ENCODE data around the gene LY6G5B. TPM values are rescaled to one million over a fixed set of nuclear protein-coding genes. Genes with fewer than 3 reads are reported as not detected.

LY6G5B gene
- total and polyA plus RNA-seq, 2 experiments from 2014 or later: 7.9 to 8.4 TPM

- no peaks in the 10 kb centered on the region for H3K36me3 ChIP-seq (ENCODE audit: insufficient read depth)
- H2AFZ ChIP-seq: no peak overlapping the region
- H4K20me1 ChIP-seq (replicated peaks; ENCODE audit: insufficient read depth): 0 out of 2 replicates have a peak, but pooled peaks cover 3% of the 10 kb centered on the region
- Mint-ChIP-seq H3K9me3 (no peaks in the 10 kb centered on the region), H3K27ac (no peak overlapping the region), H3K36me3 (ENCODE audit: low read depth) (no peaks in the 10 kb centered on the region; the same call in 2 of the 3 replicates), H3K4me1 (peaks cover 13% of the 10 kb centered on the region), H3K4me3 (no peak overlapping the region), H3K27me3 (ENCODE audit: insufficient read depth, low read depth, poor library complexity) (peaks cover 14% of the 10 kb centered on the region)
- H3K27ac ChIP-seq (ENCODE audit: low read depth): no peak overlapping the region
- TF ChIP-seq EZH2phosphoT487 (IDR thresholded peaks at IDR 0.05; ENCODE audit: unreplicated experiment) (no peak), ZNF114 (CRISPR knock-in tag; IDR thresholded peaks at IDR 0.05) (no peak)
- H3K27me3 ChIP-seq (ENCODE audit: insufficient read depth): no peaks in the 10 kb centered on the region
- no peak for DNase-seq (ENCODE audit: low spot score)
- H3K79me2 ChIP-seq (replicated peaks; ENCODE audit: insufficient read depth): peaks cover 13% of the 10 kb centered on the region; the same call in 1 of the 2 replicates
- no peak overlapping the region for H3K4me2 ChIP-seq
- peaks cover 3% of the 10 kb centered on the region; the same call in 1 of the 2 replicates for H3F3A ChIP-seq (replicated peaks; ENCODE audit: low read depth)
- H3K4me1 ChIP-seq (ENCODE audit: insufficient read depth): peaks cover 5% of the 10 kb centered on the region; the same call in 1 of the 2 replicates
- no peak overlapping the region for H3K4me3 ChIP-seq
- no peak for ATAC-seq
- no peaks in the 10 kb centered on the region for H3K9me2 ChIP-seq (ENCODE audit: insufficient read depth)
These were observed 36.2 kb downstream of the LY6G5B start for GRCh38 chr6:31705931-31706330.

DNA sequence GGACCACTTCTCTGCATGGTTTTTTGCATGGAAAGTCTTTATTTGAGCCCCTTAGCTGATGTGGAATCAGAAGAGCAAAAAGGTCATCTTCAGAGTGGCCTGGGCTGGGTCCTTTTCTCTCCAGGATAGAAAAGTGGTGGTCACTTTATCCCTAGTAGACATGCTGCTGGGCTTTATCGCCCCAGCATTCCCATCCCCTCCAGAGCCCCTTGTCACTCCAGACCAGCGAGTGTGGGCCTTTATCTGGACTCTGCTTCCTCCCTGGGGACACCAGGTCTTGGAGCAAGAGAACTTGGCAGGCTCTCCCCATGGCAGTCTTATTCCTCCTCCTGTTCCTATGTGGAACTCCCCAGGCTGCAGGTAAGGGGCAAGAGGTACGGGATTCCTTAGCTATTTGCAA lies 36.8 kb downstream of the LY6G5B start, which contains the start of gene LY6G6F:
LY6G6F (plus strand) TSS at position 268 of the 400 bp plus-strand sequence; CDS start at position 309, 41 bp downstream.
- Histone ChIP-seq H3K27me3 (ENCODE audit: insufficient read depth) (no peaks in the 10 kb centered on the region), H3K79me2 (replicated peaks; ENCODE audit: insufficient read depth) (peaks cover 7% of the 10 kb centered on the region; the same call in 1 of the 2 replicates), H3F3A (replicated peaks; ENCODE audit: low read depth) (peaks cover 3% of the 10 kb centered on the region; the same call in 1 of the 2 replicates), H3K9me2 (ENCODE audit: insufficient read depth) (no peaks in the 10 kb centered on the region), H4K20me1 (replicated peaks; ENCODE audit: insufficient read depth) (no peaks in the 10 kb centered on the region), H3K4me2 (no peak within 1 kb of the TSS), H3K27ac (ENCODE audit: low read depth) (no peak within 1 kb of the TSS), H3K36me3 (ENCODE audit: insufficient read depth) (no peaks in the 10 kb centered on the region), H3K4me1 (ENCODE audit: insufficient read depth) (peaks cover 5% of the 10 kb centered on the region; the same call in 1 of the 2 replicates), H3K4me3 (no peak within 1 kb of the TSS), H2AFZ (no peak within 1 kb of the TSS)
- Mint-ChIP-seq H3K4me1 (peaks cover 11% of the 10 kb centered on the region), H3K4me3 (no peak within 1 kb of the TSS), H3K36me3 (ENCODE audit: low read depth) (no peaks in the 10 kb centered on the region; the same call in 2 of the 3 replicates), H3K9me3 (no peaks in the 10 kb centered on the region), H3K27ac (no peak within 1 kb of the TSS), H3K27me3 (ENCODE audit: insufficient read depth, low read depth, poor library complexity) (peaks cover 14% of the 10 kb centered on the region)
- DNase-seq (ENCODE audit: low spot score) (no peak), ATAC-seq (no peak)
- TF ChIP-seq, protein P1, sequence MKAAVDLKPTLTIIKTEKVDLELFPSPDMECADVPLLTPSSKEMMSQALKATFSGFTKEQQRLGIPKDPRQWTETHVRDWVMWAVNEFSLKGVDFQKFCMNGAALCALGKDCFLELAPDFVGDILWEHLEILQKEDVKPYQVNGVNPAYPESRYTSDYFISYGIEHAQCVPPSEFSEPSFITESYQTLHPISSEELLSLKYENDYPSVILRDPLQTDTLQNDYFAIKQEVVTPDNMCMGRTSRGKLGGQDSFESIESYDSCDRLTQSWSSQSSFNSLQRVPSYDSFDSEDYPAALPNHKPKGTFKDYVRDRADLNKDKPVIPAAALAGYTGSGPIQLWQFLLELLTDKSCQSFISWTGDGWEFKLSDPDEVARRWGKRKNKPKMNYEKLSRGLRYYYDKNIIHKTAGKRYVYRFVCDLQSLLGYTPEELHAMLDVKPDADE (IDR thresholded peaks at IDR 0.05): no peak

DNA sequence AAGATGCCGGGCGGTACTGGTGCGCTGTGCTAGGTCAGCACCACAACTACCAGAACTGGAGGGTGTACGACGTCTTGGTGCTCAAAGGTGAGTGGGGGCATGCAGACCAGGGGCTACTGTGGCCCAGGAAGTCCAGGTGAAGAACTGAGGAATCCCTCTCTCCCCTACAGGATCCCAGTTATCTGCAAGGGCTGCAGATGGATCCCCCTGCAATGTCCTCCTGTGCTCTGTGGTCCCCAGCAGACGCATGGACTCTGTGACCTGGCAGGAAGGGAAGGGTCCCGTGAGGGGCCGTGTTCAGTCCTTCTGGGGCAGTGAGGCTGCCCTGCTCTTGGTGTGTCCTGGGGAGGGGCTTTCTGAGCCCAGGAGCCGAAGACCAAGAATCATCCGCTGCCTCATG lies 37.9 kb downstream of the LY6G5B start:
- H3K4me2 ChIP-seq: no peak overlapping the region
- no peaks in the 10 kb centered on the region for H3K27me3 ChIP-seq (ENCODE audit: insufficient read depth)
- H3K9me3 Mint-ChIP-seq: no peaks in the 10 kb centered on the region
- no peaks in the 10 kb centered on the region; the same call in 1 of the 2 replicates for H3F3A ChIP-seq (replicated peaks; ENCODE audit: low read depth)
- H3K36me3 ChIP-seq (ENCODE audit: insufficient read depth): no peaks in the 10 kb centered on the region
- H3K79me2 ChIP-seq (replicated peaks; ENCODE audit: insufficient read depth): no peaks in the 10 kb centered on the region
- peaks cover 9% of the 10 kb centered on the region for H3K4me1 Mint-ChIP-seq
- H3K9me2 ChIP-seq (ENCODE audit: insufficient read depth): no peaks in the 10 kb centered on the region
- H3K4me3 Mint-ChIP-seq: no peak overlapping the region
- no peak overlapping the region for H3K4me3 ChIP-seq
- H3K27ac Mint-ChIP-seq: no peak overlapping the region
- no peaks in the 10 kb centered on the region for H3K36me3 Mint-ChIP-seq (ENCODE audit: low read depth)
- DNase-seq (ENCODE audit: low spot score) (no peak), ATAC-seq (no peak)
- no peaks in the 10 kb centered on the region for H3K4me1 ChIP-seq (ENCODE audit: insufficient read depth)
- H4K20me1 ChIP-seq (replicated peaks; ENCODE audit: insufficient read depth): no peaks in the 10 kb centered on the region
- H2AFZ ChIP-seq: no peak overlapping the region
- peaks cover 14% of the 10 kb centered on the region for H3K27me3 Mint-ChIP-seq (ENCODE audit: insufficient read depth, low read depth, poor library complexity)
- H3K27ac ChIP-seq (ENCODE audit: low read depth): no peak overlapping the region
- no peak for TF ChIP-seq POLR2AphosphoS5 (IDR thresholded peaks at IDR 0.05; ENCODE audit: low read depth)
- TF ChIP-seq EZH2 (IDR thresholded peaks at IDR 0.05; ENCODE audit: low read depth, unreplicated experiment): no peak
- no peak for TF ChIP-seq ZNF114 (CRISPR knock-in tag; IDR thresholded peaks at IDR 0.05)
- TF ChIP-seq CREB1 (CRISPR knock-in tag; IDR thresholded peaks at IDR 0.05; ENCODE audit: low read depth): no peak
- TF ChIP-seq ZNF331 (CRISPR knock-in tag; IDR thresholded peaks at IDR 0.05; ENCODE audit: low read depth): no peak
- TF ChIP-seq, protein P2, sequence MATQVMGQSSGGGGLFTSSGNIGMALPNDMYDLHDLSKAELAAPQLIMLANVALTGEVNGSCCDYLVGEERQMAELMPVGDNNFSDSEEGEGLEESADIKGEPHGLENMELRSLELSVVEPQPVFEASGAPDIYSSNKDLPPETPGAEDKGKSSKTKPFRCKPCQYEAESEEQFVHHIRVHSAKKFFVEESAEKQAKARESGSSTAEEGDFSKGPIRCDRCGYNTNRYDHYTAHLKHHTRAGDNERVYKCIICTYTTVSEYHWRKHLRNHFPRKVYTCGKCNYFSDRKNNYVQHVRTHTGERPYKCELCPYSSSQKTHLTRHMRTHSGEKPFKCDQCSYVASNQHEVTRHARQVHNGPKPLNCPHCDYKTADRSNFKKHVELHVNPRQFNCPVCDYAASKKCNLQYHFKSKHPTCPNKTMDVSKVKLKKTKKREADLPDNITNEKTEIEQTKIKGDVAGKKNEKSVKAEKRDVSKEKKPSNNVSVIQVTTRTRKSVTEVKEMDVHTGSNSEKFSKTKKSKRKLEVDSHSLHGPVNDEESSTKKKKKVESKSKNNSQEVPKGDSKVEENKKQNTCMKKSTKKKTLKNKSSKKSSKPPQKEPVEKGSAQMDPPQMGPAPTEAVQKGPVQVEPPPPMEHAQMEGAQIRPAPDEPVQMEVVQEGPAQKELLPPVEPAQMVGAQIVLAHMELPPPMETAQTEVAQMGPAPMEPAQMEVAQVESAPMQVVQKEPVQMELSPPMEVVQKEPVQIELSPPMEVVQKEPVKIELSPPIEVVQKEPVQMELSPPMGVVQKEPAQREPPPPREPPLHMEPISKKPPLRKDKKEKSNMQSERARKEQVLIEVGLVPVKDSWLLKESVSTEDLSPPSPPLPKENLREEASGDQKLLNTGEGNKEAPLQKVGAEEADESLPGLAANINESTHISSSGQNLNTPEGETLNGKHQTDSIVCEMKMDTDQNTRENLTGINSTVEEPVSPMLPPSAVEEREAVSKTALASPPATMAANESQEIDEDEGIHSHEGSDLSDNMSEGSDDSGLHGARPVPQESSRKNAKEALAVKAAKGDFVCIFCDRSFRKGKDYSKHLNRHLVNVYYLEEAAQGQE (IDR thresholded peaks at IDR 0.05; ENCODE audit: unreplicated experiment): no peak

Data from GM23338 (cell line).